ENCODE measurements around the gene RYR3.

The RYR3 gene

GRCh38 chr15:33284336-33284735 lies 26.4 kb upstream of the RYR3 start:
- TF ChIP-seq CTCF (IDR thresholded peaks at IDR 0.05): no peak

GRCh38 chr15:33292717-33293307 lies 18.0 kb upstream of the RYR3 start:
- peak; percentile 89 for TF ChIP-seq CTCF (IDR thresholded peaks at IDR 0.05)

GRCh38 chr15:33293713-33294334 lies 16.9 kb upstream of the RYR3 start:
- no peak for TF ChIP-seq CTCF (IDR thresholded peaks at IDR 0.05)

GRCh38 chr15:33296050-33296449 lies 14.7 kb upstream of the RYR3 start:
- TF ChIP-seq CTCF (IDR thresholded peaks at IDR 0.05): no peak

- TF ChIP-seq CTCF (IDR thresholded peaks at IDR 0.05): no peak
Observed at GRCh38 chr15:33296856-33297255, 13.9 kb upstream of the RYR3 start.

- no peak for TF ChIP-seq CTCF (IDR thresholded peaks at IDR 0.05)
Observed at GRCh38 chr15:33298631-33299030, 12.1 kb upstream of the RYR3 start.

- no peak for TF ChIP-seq CTCF (IDR thresholded peaks at IDR 0.05)
Observed at GRCh38 chr15:33304924-33305323, 5.8 kb upstream of the RYR3 start.

Data from LNCAP (cell line).